Stomach (tissue), 4 donors: ENCODE results near the gene CLCN2.

Experiments used
- CTCF ChIP-seq, 7 experiments: fragments of 450-650 bp in 4 of 7; fragments of 200-600 bp in 3 of 7; sonication (generic) in 3 of 7; IDR thresholded peaks; one replicate each; pipeline ENCODE4 v1.5.1; 2016 to 2019; ENCODE audit warnings: antibody characterized with exemption in 7 of 7, control low read depth in 2 of 7, mild to moderate bottlenecking in 1 of 7
- EP300 ChIP-seq: sonication (generic); formaldehyde crosslinking; IDR thresholded peaks from one replicate; pipeline ENCODE4 v1.6.1; 2017; ENCODE audit warnings: antibody characterized with exemption
- POLR2A ChIP-seq, 4 donors: fragments of 450-650 bp; IDR thresholded peaks; one replicate each; pipeline ENCODE4 v1.6.1; 2016; ENCODE audit warnings: antibody characterized with exemption in 4 of 4, control low read depth in 2 of 4, mild to moderate bottlenecking in 1 of 4, moderate library complexity in 1 of 4

- no peak for TF ChIP-seq CTCF (IDR thresholded peaks at IDR 0.05)
- TF ChIP-seq POLR2A (IDR thresholded peaks at IDR 0.05): no peak
- TF ChIP-seq EP300: no peak
Observed at GRCh38 chr3:184395320-184395660, 33.9 kb upstream of the CLCN2 start.
